Medulla oblongata (tissue), 1 donor: Measurements from ENCODE around the gene OR51S1.
"Not testable (repeated sequence)": the region's sequence is repeated elsewhere in the genome, so short reads cannot be mapped to it uniquely, and the experiment has no call there.

ENCODE experiments used
- DNase-seq: peaks from one replicate; pipeline ENCODE4 v3.0.0-alpha.2; 2015; ENCODE audit errors: extremely low spot score

Gene OR51S1

GRCh38 chr11:4848908-4849532 is at the start of gene OR51S1:
Gene OR51S1 (minus strand): TSS chr11:4849208. CDS start chr11:4849208, 0 bp downstream.
- no peak for DNase-seq

GRCh38 chr11:4891996-4892640 is 43.1 kb upstream of the OR51S1 start:
- DNase-seq: no peak

- no peak for DNase-seq
Measured at GRCh38 chr11:4890279-4890678, 41.3 kb upstream of the OR51S1 start.

- no peak for DNase-seq
Measured at GRCh38 chr11:4887591-4887990, 38.6 kb upstream of the OR51S1 start.

GRCh38 chr11:4886186-4886585 is 37.2 kb upstream of the OR51S1 start:
- DNase-seq: no peak

- no peak for DNase-seq
Measured at GRCh38 chr11:4884361-4884760, 35.4 kb upstream of the OR51S1 start.

- no peak for DNase-seq
Measured at GRCh38 chr11:4882543-4882942, 33.5 kb upstream of the OR51S1 start.

GRCh38 chr11:4881860-4882500 is 33.0 kb upstream of the OR51S1 start, which contains the start of gene OR51T1:
Gene OR51T1 (plus strand): TSS chr11:4881900. CDS start chr11:4881900, 0 bp downstream.
- DNase-seq: no peak

GRCh38 chr11:4881188-4881587 is 32.2 kb upstream of the OR51S1 start:
- DNase-seq: no peak

- DNase-seq: no peak
Measured at GRCh38 chr11:4865855-4866254, 16.8 kb upstream of the OR51S1 start.

- no peak for DNase-seq
Measured at GRCh38 chr11:4863876-4864275, 14.9 kb upstream of the OR51S1 start.

- no peak for DNase-seq
Measured at GRCh38 chr11:4862447-4863236, 13.6 kb upstream of the OR51S1 start.

GRCh38 chr11:4854286-4854685 is 5.3 kb upstream of the OR51S1 start:
- DNase-seq: not testable (repeated sequence)

GRCh38 chr11:4851033-4851432 is 2.0 kb upstream of the OR51S1 start:
- DNase-seq: no peak

GRCh38 chr11:4839851-4840549 is 9.0 kb downstream of the OR51S1 start:
- no peak for DNase-seq

GRCh38 chr11:4830909-4831308 is 18.1 kb downstream of the OR51S1 start:
- DNase-seq: no peak

GRCh38 chr11:4830346-4830745 is 18.7 kb downstream of the OR51S1 start:
- no peak for DNase-seq

- DNase-seq: no peak
Measured at GRCh38 chr11:4826425-4826824, 22.6 kb downstream of the OR51S1 start.

- no peak for DNase-seq
Measured at GRCh38 chr11:4825132-4825531, 23.9 kb downstream of the OR51S1 start.

- DNase-seq: no peak
Measured at GRCh38 chr11:4821021-4821420, 28.0 kb downstream of the OR51S1 start, which contains the start of gene OR51F2. Gene OR51F2 (plus strand): TSS chr11:4821321. CDS start chr11:4821422, 101 bp downstream.

GRCh38 chr11:4809246-4809645 is 39.8 kb downstream of the OR51S1 start:
- no peak for DNase-seq
